Mucosa of gallbladder (tissue), 1 donor: Measurements from ENCODE around the gene KRTAP8-1. TPM values are rescaled to one million over a fixed set of nuclear protein-coding genes. Genes with fewer than 3 reads are reported as not detected.

ENCODE experiments used
- DNase-seq: peaks from one replicate; pipeline ENCODE4 v3.0.0-alpha.2; 2020; ENCODE audit warnings: low spot score
- total RNA-seq: library from RNA; stranded (reverse); gene quantifications from one replicate; pipeline ENCODE4 v1.2.1, GENCODE V29; 2021
- donor health status: DM: no; HTN: no; CAD: no.

KRTAP8-1 gene, protein sequence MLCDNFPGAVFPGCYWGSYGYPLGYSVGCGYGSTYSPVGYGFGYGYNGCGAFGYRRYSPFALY
- not detected for total RNA-seq

DNA sequence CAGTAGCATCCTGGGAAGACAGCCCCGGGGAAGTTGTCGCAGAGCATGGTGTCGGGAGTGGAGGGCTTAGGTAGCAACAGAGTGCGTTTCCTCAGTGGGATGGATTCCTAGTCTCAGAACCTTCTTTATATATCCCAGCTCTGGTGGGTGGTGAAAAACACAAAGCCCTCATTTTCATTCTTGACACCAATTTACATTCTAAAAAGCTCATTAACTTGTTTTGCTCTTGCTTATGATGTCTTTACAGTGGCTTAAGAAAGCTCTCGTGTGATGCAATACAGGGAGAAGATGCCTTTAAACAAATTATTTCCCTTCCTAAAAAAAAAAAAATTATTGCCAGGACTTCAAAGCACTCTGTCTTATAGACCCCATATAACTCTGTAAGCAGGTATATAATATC, at the start of gene KRTAP8-1:
Gene KRTAP8-1, minus strand, starts transcription at position 101 of the 400 bp plus-strand sequence. Its CDS starts 54 bp downstream, at position 47.
- DNase-seq, result no peak

DNA sequence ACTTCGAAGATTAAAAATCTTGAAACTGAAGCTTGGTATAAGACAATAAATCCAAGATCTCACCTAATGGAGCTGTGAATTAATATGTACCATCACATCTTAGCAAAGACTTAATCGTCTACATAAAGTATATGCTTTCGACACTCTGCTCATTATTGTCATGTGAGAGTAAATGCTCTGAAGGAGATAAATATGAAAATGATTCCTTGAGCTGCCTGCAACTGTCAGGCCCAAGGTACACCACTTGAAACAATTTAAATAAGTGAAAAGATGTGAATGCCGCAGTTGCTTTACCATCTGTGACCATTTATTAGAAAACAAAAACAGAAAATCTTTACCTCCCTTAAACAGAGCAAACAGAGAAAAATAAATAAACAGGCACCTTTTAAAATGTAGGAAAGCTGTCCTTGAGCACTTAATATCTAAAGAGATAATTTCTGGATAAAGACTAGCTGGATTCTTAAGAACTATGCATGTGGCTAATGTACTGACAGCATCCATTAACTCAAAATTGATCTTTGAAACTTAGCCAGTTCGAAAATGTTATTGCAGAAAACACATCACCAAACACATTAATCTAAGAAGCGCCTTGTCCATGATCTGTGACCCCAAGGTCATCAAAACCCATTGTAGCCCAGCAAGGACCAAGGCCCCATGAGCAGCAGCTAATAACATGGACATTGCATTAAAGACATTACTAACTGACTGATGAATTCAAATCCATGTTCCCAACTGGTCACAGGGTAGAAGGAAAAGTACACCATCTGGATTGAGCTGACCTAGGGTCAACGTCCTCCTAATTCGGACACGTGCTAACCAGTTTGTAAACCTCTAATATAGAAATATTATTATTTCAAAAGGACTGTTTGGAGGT, 34.8 kb upstream of the KRTAP8-1 start:
- DNase-seq, result no peak

DNA sequence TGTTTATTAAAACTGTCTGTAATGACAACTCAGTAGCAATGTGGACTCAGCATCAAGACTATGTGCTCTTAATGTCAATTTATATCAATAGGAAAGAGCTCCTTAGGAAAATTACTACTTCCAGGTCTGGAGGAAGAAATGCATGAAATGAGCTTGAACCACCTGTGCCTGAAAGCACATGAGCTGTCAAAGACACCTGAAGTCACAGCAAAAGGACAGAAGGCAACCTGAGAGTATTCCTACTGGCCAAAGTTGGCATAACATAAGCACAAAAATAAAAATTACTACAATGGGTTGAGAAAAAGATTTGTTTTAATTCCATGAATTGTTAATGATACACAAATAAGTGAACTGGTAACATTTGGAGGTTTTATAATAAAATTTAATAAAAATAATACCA, 29.9 kb upstream of the KRTAP8-1 start:
- no peak for DNase-seq

DNA sequence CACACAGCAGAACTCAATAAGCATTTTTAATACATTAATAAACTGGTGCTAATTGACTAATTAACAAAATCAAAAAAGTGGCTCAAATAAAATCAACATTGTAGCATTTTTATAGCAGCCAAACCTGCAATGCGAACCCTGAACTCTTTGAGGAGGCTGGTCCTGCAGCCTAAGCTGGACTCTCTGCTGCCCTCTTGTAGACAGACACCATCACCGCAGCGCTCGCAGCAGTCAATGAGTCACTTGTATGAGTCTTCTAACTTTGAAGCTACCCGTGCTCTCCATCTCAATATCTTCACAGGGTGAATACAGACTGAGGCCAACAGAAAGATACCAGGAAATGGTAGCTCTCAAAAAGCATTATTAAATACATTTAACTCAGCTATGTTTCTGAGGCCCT, 26.2 kb upstream of the KRTAP8-1 start:
- DNase-seq, result peak; percentile 25

DNA sequence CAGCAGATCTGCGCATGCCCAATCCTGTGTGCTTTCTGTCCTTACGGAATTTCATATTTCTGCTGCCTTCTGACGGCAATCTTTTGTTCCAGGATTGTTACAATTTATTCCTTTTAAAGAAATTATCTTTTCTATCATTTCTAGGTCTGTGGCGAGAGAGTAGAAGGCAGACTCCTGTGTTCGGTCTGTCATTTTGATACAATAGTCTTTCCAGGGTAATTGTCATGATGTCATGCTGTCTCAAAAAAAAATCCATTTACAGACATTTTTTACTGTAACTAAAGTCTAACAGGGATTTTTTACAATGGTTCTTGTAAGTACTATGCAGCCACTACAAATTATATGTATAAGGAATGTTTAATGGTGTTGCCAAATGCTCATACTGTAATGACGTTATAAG, 25.5 kb upstream of the KRTAP8-1 start:
- DNase-seq, result no peak

DNA sequence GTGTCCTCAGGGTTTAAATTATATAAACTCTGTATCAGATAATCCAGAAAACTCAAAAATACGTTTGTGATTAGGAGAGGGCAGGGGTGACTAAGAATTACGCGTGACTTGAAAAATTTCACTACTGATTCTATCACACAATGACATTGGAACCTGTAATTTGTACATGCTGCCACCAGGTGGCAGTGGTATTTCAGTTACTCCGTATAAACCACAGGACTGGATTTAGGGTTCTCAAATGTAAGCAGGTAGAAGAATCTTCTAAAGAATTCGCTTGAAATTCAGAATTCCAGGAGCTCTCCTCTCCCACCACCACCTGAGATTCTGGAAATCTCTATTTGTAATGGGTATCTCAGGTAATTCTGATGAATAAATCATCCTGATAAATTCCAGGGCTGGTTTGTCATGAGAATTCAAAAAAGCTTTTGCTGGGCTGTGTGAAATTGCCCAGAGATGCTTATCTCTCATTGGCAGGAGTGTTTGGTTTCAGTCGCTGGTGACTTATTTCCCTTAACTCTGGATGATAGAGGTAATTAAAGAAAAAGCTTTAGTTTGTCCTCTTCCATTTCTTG, 18.2 kb upstream of the KRTAP8-1 start:
- DNase-seq, result no peak

DNA sequence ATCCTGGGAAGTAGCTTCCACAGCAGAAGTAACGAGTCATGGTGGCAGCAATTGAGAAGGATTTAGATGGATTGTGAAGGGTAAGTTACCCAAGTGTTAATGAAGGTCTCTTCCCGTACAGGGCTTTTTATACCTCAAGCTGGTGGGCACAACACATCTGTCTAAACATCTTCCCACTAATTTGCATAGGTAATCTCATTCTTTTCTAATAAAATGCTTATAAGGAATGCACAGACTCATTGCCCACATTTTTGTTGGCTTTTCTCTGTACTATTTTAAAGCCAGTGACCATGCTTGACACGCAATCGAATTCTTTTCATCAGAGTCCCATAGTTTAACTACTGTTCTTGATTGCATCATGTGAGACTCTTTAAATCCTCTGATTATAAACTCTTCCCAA, 16.6 kb upstream of the KRTAP8-1 start, which contains the start of gene KRTAP7-1:
Gene KRTAP7-1, minus strand, starts transcription at position 101 of the 400 bp plus-strand sequence. Its CDS starts 61 bp downstream, at position 40.
- DNase-seq, result no peak

DNA sequence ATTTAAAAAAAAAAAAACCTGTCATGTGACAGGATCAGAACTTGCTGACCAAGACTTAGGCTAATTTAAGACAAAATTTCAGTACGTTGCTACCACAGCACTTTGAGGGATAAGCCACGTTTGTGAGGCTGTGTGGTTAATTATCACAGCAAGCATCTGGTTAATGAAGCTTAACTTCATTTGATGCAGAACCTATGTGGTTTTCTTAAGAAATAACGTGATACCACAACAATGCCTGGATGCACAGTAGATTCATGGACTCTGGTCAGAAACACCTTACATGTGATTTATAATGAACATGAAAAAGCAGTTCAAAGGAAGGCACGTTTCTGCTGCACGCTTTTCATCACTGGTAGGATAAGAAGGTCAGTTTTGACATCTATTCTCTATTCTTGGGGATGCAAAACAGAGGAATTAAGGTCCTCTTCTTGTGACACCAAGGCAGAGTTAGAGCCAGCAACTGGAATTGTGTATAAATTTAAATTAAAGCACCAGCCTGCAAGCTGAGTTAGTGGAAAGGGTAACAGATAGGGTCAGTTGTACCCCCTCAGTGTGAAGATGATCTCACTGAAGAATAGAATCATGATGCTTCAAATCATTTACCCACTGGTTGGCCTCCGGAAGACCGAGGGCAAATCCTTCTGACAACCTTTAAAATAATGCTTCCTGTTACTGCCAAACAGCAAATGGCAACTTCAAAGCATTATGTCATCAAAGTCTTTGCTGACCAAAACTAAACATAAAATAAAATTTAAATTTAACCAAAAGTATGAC, 6.0 kb upstream of the KRTAP8-1 start:
- no peak for DNase-seq

DNA sequence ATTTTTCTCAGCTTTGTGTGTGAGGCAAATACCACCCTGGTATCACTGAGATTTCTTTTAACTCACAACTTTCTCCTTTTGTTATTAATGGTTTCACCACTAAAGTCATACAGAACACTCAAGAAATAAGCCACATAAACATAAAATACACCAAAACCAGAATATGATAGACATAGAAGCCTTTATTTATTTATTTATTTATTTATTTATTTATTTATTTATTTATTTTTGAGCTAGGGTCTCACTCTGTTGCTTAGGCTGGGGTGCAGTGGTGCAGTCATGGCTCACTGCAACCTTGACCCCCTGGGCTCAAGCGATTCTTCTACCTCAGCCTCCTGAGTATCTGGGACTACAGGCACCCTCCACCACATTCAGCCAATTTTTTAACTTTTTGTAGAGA, 12.5 kb downstream of the KRTAP8-1 start:
- no peak for DNase-seq

DNA sequence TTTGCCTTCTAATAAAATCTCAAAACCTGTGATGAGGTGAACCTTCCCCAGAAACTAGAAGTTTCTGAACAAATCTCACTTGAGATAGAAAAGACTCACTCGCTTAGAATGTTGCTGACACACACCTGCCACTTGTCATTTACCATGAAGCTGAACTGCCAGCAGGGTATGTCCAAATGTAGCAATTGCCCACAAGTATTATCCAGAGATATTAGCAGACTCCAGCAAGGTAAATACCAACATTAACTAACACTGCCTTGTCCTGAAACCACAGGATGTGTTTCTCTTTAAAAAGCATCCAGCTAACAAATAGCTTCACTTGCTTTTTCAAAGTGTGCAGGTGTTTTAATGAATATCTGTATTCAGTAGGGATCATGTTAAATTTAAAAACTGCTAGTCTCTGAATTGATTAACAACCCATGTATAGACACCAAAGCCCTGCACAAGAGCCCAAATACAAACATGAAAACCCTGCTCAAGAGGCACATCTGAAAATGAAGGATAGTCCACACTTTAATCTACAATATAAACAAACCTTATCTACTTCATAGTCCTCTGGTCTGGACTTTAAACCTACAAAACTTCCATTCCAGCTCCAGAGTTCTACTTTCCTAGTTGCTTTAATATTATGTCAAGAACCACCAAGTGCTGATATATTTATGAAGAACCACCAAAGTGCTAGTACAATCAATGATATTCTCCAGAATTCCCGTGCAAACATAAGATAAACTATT, 19.3 kb downstream of the KRTAP8-1 start:
- DNase-seq, result no peak

DNA sequence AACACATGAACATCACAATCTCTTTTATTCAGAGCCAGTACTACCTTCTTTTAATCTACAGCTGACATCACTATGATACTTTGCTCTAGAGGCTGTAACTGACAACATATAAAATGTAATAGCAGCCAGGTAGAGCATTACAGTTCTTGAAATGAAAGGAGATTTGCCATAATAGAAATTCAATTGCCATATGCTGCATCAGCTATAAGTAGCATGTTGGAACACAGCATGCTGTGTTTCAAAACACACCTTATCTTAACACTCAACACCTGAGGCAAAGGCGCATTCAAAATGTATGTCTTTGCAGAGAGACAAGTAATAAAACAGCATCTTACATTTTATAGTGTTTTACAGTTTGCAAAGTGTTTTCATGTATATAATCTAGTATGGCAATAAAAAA, 33.8 kb downstream of the KRTAP8-1 start:
- no peak for DNase-seq

DNA sequence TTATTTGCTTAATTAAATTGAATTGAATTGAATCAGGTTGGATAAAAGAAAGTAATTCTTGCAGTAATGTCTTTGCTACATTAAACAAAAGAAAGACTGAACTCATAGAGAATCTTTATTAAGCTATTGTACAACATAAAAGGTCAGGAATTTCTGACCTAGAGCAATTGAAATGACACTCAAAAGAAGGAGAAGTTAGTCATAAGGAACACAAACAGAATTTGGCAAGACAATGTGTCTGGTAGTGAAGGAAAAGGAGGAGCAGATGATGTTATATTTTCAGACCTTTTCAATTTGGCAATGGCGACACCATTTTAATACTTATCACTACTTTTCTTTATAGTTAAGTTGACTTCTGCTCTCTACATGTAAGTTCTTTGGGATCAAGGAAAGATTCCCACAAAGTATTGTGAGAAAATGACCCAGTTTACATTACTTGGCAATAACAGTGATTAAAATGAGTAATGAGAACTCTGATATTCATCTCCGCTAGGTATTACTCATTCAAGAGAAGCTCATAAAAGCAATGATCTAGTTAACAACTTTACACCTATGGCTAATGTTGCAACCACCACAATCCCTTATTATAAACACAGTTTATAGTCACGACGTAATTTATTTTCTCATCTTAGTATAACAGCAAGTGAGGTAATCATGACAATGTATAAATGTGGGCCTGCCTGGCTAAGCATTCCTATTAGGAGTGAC, 43.2 kb downstream of the KRTAP8-1 start:
- no peak for DNase-seq

Other genes with a start within 250 kb of the KRTAP8-1 start
- gene KRTAP22-2, start 222.9 kb downstream of the KRTAP8-1 start, total RNA-seq, result not detected
- gene KRTAP6-3, start 220.8 kb downstream of the KRTAP8-1 start, total RNA-seq, result not detected
- not detected for gene KRTAP6-2, start 214.4 kb downstream of the KRTAP8-1 start, total RNA-seq
- gene KRTAP22-1, start 212.2 kb downstream of the KRTAP8-1 start, total RNA-seq, result not detected
- gene KRTAP6-1, start 199.3 kb downstream of the KRTAP8-1 start, total RNA-seq, result not detected
- not detected for gene KRTAP20-1, start 196.8 kb downstream of the KRTAP8-1 start, total RNA-seq
- not detected for gene KRTAP20-4, start 192.6 kb downstream of the KRTAP8-1 start, total RNA-seq
- not detected for gene KRTAP20-2, start 178.1 kb downstream of the KRTAP8-1 start, total RNA-seq
- not detected for gene KRTAP20-3, start 170.4 kb downstream of the KRTAP8-1 start, total RNA-seq
- gene KRTAP21-3, start 94.5 kb downstream of the KRTAP8-1 start, total RNA-seq, result not detected
- not detected for gene KRTAP21-2, start 66.0 kb downstream of the KRTAP8-1 start, total RNA-seq
- not detected for gene KRTAP21-1, start 57.8 kb downstream of the KRTAP8-1 start, total RNA-seq
- gene KRTAP7-1, start 16.5 kb upstream of the KRTAP8-1 start, total RNA-seq, result not detected
- 0.23 TPM for gene KRTAP11-1, start 68.3 kb upstream of the KRTAP8-1 start, total RNA-seq
- gene KRTAP19-8, start 225.2 kb upstream of the KRTAP8-1 start, total RNA-seq, result not detected